DOHH2 (cell line): Measurements from ENCODE around the gene KLRF1.

Experiments
- H3F3A ChIP-seq: fragments of 200-600 bp; sonication (generic), shearing (Covaris generic); 2 replicates; pipeline ENCODE4 v1.6.0; 2016; ENCODE audit warnings: antibody characterized with exemption, mild to moderate bottlenecking; ENCODE audit not compliant: control insufficient read depth, insufficient read depth
- H3K27ac ChIP-seq: fragments of 200-600 bp; sonication (generic); 2 replicates; pipeline ENCODE4 v1.5.1; 2014; ENCODE audit warnings: low read depth, mild to moderate bottlenecking, low read length, moderate library complexity
- H3K27me3 ChIP-seq: fragments of 200-600 bp; sonication (generic); 2 replicates; pipeline ENCODE4 v1.6.1; 2014; ENCODE audit warnings: mild to moderate bottlenecking, low read length, mixed read lengths; ENCODE audit not compliant: control insufficient read depth
- H3K36me3 ChIP-seq: fragments of 200-600 bp; sonication (generic); 2 replicates; pipeline ENCODE4 v1.6.1; 2014; ENCODE audit warnings: mild to moderate bottlenecking, low read length, moderate library complexity, mixed read lengths; ENCODE audit not compliant: control insufficient read depth
- H3K4me1 ChIP-seq: fragments of 200-600 bp; sonication (generic); 2 replicates; pipeline ENCODE4 v1.6.1; 2014; ENCODE audit warnings: mild to moderate bottlenecking, low read length, mixed read lengths; ENCODE audit not compliant: control insufficient read depth
- H3K4me2 ChIP-seq: fragments of 200-600 bp; sonication (generic); 2 replicates; pipeline ENCODE4 v1.6.0; 2014; ENCODE audit warnings: mild to moderate bottlenecking, low read length, moderate library complexity
- H3K4me3 ChIP-seq: fragments of 200-600 bp; sonication (generic); 2 replicates; pipeline ENCODE4 v1.5.1; 2014; ENCODE audit warnings: mild to moderate bottlenecking, low read length, mixed read lengths
- H3K79me2 ChIP-seq: fragments of 200-600 bp; sonication (generic); 2 replicates; pipeline ENCODE4 v1.6.1; 2014; ENCODE audit warnings: mild to moderate bottlenecking, low read length, mixed read lengths; ENCODE audit not compliant: control insufficient read depth
- H3K9me2 ChIP-seq: fragments of 200-600 bp; sonication (generic); replicated peaks from 2 replicates; pipeline ENCODE4 v1.6.1; 2014; ENCODE audit warnings: mild to moderate bottlenecking, low read length, mixed read lengths; ENCODE audit not compliant: control insufficient read depth
- H3K9me3 ChIP-seq: fragments of 200-600 bp; sonication (generic); 2 replicates; pipeline ENCODE4 v1.6.1; 2014; ENCODE audit warnings: antibody characterized with exemption, low read length, mixed read lengths; ENCODE audit not compliant: control insufficient read depth, insufficient read depth
- H4K20me1 ChIP-seq: fragments of 200-600 bp; sonication (generic); 2 replicates; pipeline ENCODE4 v1.6.0; 2014; ENCODE audit warnings: low read depth, mild to moderate bottlenecking, antibody characterized with exemption, low read length, moderate library complexity; ENCODE audit not compliant: control insufficient read depth, insufficient read depth
- EZH2phosphoT487 ChIP-seq: fragments of 200-600 bp; sonication (generic); IDR thresholded peaks from 2 replicates; pipeline ENCODE4 v1.6.1; 2017; ENCODE audit warnings: borderline replicate concordance, mild to moderate bottlenecking, antibody characterized with exemption, low read length, moderate library complexity, mixed read lengths
- TF ChIP-seq, protein P1 (sequence below): fragments of 200-600 bp; sonication (generic); IDR thresholded peaks from one replicate; pipeline ENCODE4 v1.5.1; 2014; ENCODE audit warnings: antibody characterized with exemption, mild to moderate bottlenecking, low read depth, low read length; ENCODE audit not compliant: poor library complexity, severe bottlenecking

The KLRF1 gene

DNA sequence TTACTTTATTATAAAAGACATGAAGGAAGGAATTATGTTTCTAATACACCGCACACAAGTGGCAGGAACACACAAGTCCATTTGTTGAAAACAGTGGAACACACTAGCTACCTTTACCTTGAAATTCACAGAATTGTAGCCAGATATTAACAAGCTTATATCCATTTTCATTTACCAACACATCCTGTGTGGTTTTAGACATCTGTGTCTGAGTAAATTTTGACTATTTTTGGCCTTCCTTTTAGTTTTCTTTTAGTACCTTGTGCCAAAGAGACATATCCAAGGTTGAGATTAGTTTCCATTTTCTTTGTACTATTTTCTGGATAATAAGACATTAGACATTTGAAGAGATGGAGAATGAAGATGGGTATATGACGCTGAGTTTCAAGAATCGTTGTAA lies 54.0 kb downstream of the KLRF1 start, which contains the start of gene KLRF2:
KLRF2 (plus strand) TSS at position 244 of the 400 bp plus-strand sequence; CDS start at position 351, 107 bp downstream.
- Histone ChIP-seq H3K4me2 (no peak within 1 kb of the TSS), H3K27ac (no peak within 1 kb of the TSS), H3K9me2 (no peaks in the 10 kb centered on the region), H3F3A (no peaks in the 10 kb centered on the region), H3K9me3 (no peaks in the 10 kb centered on the region), H3K27me3 (peaks cover 4% of the 10 kb centered on the region; the same call in 1 of the 2 replicates), H4K20me1 (no peaks in the 10 kb centered on the region), H3K4me1 (no peaks in the 10 kb centered on the region), H3K36me3 (no peaks in the 10 kb centered on the region), H3K79me2 (no peaks in the 10 kb centered on the region), H3K4me3 (no peak within 1 kb of the TSS)
- TF ChIP-seq, protein P1, sequence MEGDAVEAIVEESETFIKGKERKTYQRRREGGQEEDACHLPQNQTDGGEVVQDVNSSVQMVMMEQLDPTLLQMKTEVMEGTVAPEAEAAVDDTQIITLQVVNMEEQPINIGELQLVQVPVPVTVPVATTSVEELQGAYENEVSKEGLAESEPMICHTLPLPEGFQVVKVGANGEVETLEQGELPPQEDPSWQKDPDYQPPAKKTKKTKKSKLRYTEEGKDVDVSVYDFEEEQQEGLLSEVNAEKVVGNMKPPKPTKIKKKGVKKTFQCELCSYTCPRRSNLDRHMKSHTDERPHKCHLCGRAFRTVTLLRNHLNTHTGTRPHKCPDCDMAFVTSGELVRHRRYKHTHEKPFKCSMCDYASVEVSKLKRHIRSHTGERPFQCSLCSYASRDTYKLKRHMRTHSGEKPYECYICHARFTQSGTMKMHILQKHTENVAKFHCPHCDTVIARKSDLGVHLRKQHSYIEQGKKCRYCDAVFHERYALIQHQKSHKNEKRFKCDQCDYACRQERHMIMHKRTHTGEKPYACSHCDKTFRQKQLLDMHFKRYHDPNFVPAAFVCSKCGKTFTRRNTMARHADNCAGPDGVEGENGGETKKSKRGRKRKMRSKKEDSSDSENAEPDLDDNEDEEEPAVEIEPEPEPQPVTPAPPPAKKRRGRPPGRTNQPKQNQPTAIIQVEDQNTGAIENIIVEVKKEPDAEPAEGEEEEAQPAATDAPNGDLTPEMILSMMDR: no peak
- no peak for TF ChIP-seq EZH2phosphoT487

GRCh38 chr12:9881988-9882387 lies 54.7 kb downstream of the KLRF1 start:
- Histone ChIP-seq H3K36me3 (no peaks in the 10 kb centered on the region), H3K4me3 (no peak overlapping the region)

GRCh38 chr12:9883175-9883574 lies 55.9 kb downstream of the KLRF1 start:
- H3K4me1 ChIP-seq: no peaks in the 10 kb centered on the region
- H3K9me2 ChIP-seq: no peaks in the 10 kb centered on the region
- no peaks in the 10 kb centered on the region for H3K36me3 ChIP-seq
- H3K79me2 ChIP-seq: no peaks in the 10 kb centered on the region
- no peak overlapping the region for H3K4me2 ChIP-seq
- TF ChIP-seq, protein P1: no peak
- TF ChIP-seq EZH2phosphoT487: no peak
- H3K9me3 ChIP-seq: no peaks in the 10 kb centered on the region
- H3K27me3 ChIP-seq: peaks cover 4% of the 10 kb centered on the region; the same call in 1 of the 2 replicates
- H4K20me1 ChIP-seq: no peaks in the 10 kb centered on the region
- H3K4me3 ChIP-seq: no peak overlapping the region
- H3F3A ChIP-seq: no peaks in the 10 kb centered on the region
- H3K27ac ChIP-seq: no peak overlapping the region

More at GRCh38 chr12:9881988-9882387, 54.7 kb downstream of the KLRF1 start:
- H3K9me3 ChIP-seq: no peaks in the 10 kb centered on the region
- no peak for TF ChIP-seq EZH2phosphoT487
- TF ChIP-seq, protein P1: no peak
- H3K4me1 ChIP-seq: no peaks in the 10 kb centered on the region
- H3K27ac ChIP-seq: no peak overlapping the region
- no peaks in the 10 kb centered on the region for H4K20me1 ChIP-seq
- no peak overlapping the region for H3K4me2 ChIP-seq
- no peaks in the 10 kb centered on the region for H3F3A ChIP-seq
- H3K9me2 ChIP-seq: no peaks in the 10 kb centered on the region
- no peaks in the 10 kb centered on the region for H3K79me2 ChIP-seq
- H3K27me3 ChIP-seq: peaks cover 4% of the 10 kb centered on the region; the same call in 1 of the 2 replicates
